Dermis microvascular lymphatic vessel endothelial cell (primary cell): ENCODE results near the gene CRTC1. TPM values are rescaled to one million over a fixed set of nuclear protein-coding genes. Genes with fewer than 3 reads are reported as not detected.
"Not testable (repeated sequence)": the region's sequence is repeated elsewhere in the genome, so short reads cannot be mapped to it uniquely, and the experiment has no call there.

Source experiments
- DNase-seq, 2 donors: peaks; one replicate each; pipeline versions ENCODE4 v3.0.0 to v3.0.0-alpha.2; 2010; ENCODE audit warnings: low read depth in 2 of 2
- total RNA-seq: library from RNA; depleted of rRNA; stranded (reverse); fragments of >200 nt; gene quantifications from 2 replicates; pipeline ENCODE4 v1.2.1, GENCODE V29; 2014

CRTC1 gene
- total RNA-seq, 1 donor from 2014 or later, result 0.64 TPM

- no peak for DNase-seq
Observed at GRCh38 chr19:18668744-18669523, 14.5 kb upstream of the CRTC1 start.

- no peak for DNase-seq
Observed at GRCh38 chr19:18669524-18669817, 14.0 kb upstream of the CRTC1 start.

- DNase-seq, result no peak
Observed at GRCh38 chr19:18669883-18670282, 13.6 kb upstream of the CRTC1 start.

- DNase-seq, result no peak
Observed at GRCh38 chr19:18670312-18670711, 13.2 kb upstream of the CRTC1 start.

GRCh38 chr19:18671303-18672043 lies 12.0 kb upstream of the CRTC1 start:
- DNase-seq, result no peak

GRCh38 chr19:18672044-18672451 lies 11.4 kb upstream of the CRTC1 start:
- no peak for DNase-seq

- DNase-seq, result peak in 1 of 2 donors; percentile 52
Observed at GRCh38 chr19:18672606-18673337, 10.7 kb upstream of the CRTC1 start.

- DNase-seq, result no peak
Observed at GRCh38 chr19:18674616-18675015, 8.9 kb upstream of the CRTC1 start.

- DNase-seq, result peak in 1 of 2 donors; percentile 29
Observed at GRCh38 chr19:18675779-18676178, 7.7 kb upstream of the CRTC1 start.

- no peak for DNase-seq
Observed at GRCh38 chr19:18676692-18677091, 6.8 kb upstream of the CRTC1 start.

- DNase-seq, result no peak
Observed at GRCh38 chr19:18677156-18677555, 6.3 kb upstream of the CRTC1 start.

GRCh38 chr19:18680148-18680547 lies 3.3 kb upstream of the CRTC1 start:
- not testable (repeated sequence) for DNase-seq

GRCh38 chr19:18682807-18683108 lies 722 bp upstream of the CRTC1 start:
- DNase-seq, result no peak

- no peak for DNase-seq
Observed at GRCh38 chr19:18683958-18684641, 620 bp downstream of the CRTC1 start.

- DNase-seq, result no peak
Observed at GRCh38 chr19:18684642-18684993, 1.1 kb downstream of the CRTC1 start.

GRCh38 chr19:18685597-18686190 lies 2.2 kb downstream of the CRTC1 start:
- no peak for DNase-seq

GRCh38 chr19:18687740-18688465 lies 4.4 kb downstream of the CRTC1 start:
- no peak for DNase-seq

GRCh38 chr19:18696023-18696422 lies 12.5 kb downstream of the CRTC1 start:
- no peak for DNase-seq

GRCh38 chr19:18697680-18698079 lies 14.2 kb downstream of the CRTC1 start:
- no peak for DNase-seq

- DNase-seq, result no peak
Observed at GRCh38 chr19:18698321-18699167, 15.1 kb downstream of the CRTC1 start.
